GM19043 (cell line): ENCODE measurements around the gene ULK1.

ENCODE experiments used
- ATAC-seq: cut with Tn5 transposase; IDR thresholded peaks from one replicate; pipeline ENCODE4 v1.9.1; 2021; ENCODE audit warnings: low read depth; ENCODE audit not compliant: unreplicated experiment

The ULK1 gene

DNA sequence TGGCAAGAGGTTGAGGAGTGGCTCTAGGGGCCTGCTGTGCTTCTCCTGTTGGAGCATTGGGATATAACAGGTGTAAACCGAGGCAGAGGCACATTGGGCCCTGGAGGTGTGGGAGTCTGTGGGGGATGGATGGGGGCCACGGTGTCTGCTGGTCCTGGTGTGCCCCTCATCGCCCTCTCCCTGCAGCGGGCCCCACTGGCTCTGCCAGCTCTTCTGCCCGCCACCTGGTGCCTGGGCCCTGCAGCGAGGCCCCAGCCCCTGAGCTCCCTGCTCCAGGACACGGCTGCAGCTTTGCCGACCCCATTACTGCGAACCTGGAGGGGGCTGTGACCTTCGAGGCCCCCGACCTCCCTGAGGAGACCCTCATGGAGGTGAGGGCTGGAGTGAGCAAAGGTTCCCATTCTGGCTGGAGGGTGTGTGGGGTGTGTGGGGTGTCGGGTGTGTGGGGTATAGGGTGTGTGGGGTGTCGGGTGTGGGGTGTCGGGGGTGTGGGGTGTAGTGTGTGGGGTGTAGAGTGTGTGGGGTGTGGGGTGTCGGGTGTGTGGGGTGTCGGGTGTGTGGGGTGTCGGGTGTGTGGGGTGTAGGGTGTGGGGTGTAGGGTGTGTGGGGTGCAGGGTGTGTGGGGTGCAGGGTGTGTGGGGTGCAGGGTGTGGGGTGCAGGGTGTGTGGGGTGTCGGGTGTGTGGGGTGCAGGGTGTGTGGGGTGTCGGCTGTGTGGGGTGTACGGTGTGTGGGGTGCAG lies 24.1 kb downstream of the ULK1 start:
- no peak for ATAC-seq

GRCh38 chr12:131919051-131919347 lies 24.6 kb downstream of the ULK1 start:
- ATAC-seq, result no peak

DNA sequence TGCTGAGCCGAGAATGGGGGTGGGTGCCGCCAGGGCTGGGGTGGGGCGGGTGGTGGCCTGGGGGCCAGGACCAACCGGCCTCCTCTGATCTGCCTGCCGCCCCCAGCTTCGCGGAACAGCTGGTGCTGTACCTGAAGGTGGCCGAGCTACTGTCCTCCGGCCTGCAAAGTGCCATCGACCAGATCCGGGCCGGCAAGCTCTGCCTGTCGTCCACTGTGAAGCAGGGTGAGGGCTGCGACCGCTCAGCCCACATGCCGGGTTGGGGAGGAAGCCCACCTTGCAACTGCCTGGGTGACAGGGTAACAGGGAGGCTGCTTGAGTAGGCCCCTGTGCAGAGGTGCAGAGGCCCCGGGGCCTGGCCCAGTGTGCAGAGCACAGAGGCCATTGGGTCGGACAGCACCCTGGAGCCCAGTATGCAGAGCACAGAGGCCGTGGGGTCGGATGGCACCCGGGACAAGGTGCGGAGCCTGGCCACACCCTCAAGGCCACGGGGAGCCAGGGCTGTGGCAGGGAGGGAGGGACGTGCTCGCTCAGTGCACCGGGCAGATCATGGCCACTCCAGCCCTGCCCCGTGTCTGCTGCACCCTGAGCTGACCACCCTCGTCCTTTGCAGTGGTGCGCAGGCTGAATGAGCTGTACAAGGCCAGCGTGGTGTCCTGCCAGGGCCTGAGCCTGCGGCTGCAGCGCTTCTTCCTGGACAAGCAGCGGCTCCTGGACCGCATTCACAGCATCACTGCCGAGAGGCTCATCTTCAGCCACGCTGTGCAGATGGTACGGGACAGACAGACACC lies 25.1 kb downstream of the ULK1 start:
- no peak for ATAC-seq

- ATAC-seq, result no peak
Measured at GRCh38 chr12:131920157-131920508, 25.7 kb downstream of the ULK1 start.

DNA sequence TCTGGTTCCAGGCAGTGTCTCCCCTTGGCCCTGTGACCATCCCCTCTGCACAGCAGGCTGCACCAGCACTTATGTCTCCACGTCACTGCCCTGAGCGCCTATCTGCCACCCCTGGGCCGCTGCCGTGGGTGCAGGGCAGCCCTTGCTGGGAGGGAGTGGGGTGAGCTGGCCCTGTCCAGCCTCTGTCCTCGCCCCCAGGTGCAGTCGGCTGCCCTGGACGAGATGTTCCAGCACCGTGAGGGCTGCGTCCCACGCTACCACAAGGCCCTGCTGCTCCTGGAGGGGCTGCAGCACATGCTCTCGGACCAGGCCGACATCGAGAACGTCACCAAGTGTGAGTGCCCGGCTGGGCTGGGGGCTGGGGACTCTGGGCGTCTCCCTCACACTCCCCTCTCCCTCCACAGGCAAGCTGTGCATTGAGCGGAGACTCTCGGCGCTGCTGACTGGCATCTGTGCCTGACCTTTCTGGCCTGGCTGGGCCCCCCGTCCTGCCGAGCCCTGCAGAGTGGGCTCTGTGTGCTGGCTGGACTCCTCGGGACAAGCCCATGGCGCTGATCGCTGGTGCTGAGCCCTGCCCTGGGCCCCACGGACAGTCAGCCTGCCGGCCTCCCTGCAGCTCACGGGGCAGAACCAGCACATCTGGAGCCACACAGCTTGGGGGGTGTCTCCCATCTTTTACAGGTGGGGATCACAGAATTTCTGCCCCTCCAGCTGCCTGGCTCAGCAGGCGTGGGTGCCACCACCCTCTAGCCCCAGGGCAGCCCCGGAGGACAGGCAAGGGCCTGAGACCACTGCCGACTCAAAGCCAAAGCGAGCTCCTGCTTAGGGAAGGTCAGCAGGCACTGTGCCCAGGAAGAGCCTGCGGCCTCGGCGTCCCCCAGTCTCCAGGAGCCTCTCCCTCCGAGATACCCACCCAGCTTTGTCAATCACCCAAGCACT lies 26.7 kb downstream of the ULK1 start:
- ATAC-seq, result no peak

DNA sequence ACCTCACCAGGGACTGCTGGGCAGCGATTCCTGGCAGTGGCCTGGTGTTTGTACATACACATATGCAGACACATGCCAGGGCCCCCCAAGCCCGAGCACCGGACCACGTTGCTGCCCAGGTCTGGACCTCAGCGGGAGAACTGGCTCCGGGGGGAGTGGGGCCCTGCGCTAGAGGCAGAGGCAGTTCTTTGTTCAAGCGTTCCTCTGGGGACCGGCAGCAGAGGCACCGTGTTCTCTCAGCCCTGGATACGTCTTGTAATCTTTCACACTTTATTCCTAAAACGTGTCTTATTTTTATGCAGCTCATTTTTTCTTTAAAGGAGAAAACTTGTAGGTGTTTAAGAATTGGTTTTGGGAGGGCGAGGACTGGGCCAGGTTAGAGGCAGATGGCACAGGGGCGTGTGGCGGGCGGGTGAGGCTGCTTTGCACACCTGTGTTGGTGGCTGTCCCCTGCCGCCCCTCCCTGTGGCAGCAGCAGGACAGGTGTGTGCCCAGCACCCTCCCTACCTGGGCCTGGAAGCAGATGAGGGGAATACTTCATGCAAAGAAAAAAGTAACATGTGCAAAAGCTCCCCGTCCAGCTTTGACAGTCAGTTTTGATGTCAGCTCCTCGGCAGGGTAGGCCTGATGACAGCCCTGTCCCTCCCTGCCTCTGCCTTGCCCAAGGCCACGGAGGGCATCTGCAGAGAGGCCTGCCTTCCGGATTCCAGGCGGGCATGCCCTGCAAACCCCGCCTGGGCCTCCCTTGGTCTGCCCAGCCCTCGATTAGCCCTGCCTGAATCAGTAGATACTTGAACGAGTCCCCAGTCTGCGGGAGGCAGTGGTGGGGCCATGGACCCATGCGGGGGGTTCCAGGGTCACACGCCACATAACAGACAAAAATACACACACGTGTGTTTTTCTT lies 27.7 kb downstream of the ULK1 start:
- ATAC-seq, result no peak

DNA sequence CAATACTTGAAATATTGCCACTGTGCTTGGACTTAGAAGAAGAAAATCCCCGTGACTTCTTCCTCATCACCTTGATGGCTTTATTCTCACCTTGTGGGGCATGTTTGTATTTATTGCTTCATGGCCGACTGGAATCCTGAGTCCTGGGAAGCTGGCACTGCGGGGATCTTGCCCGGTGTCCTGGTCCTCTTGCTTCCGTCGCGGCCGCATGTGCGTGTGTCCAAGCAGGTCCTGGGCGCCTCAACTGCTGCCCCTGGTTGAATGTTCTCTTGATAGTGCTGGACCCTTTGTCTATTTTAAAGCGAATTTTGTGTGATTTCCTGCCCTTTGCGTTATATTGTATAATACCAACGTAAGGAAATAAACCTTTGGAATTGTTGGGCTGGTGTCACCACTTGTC lies 28.4 kb downstream of the ULK1 start:
- ATAC-seq, result no peak

GRCh38 chr12:131923260-131923659 lies 28.8 kb downstream of the ULK1 start:
- ATAC-seq, result peak; percentile 77

- no peak for ATAC-seq
Measured at GRCh38 chr12:131927110-131928079, 33.0 kb downstream of the ULK1 start.

GRCh38 chr12:131928080-131928710 lies 33.8 kb downstream of the ULK1 start:
- no peak for ATAC-seq

- peak; percentile 56 for ATAC-seq
Measured at GRCh38 chr12:131928711-131929580, 34.5 kb downstream of the ULK1 start, which contains the start of gene PUS1. TSS of gene PUS1 (plus strand) at chr12:131929276. CDS start at chr12:131929723, 447 bp downstream.

DNA sequence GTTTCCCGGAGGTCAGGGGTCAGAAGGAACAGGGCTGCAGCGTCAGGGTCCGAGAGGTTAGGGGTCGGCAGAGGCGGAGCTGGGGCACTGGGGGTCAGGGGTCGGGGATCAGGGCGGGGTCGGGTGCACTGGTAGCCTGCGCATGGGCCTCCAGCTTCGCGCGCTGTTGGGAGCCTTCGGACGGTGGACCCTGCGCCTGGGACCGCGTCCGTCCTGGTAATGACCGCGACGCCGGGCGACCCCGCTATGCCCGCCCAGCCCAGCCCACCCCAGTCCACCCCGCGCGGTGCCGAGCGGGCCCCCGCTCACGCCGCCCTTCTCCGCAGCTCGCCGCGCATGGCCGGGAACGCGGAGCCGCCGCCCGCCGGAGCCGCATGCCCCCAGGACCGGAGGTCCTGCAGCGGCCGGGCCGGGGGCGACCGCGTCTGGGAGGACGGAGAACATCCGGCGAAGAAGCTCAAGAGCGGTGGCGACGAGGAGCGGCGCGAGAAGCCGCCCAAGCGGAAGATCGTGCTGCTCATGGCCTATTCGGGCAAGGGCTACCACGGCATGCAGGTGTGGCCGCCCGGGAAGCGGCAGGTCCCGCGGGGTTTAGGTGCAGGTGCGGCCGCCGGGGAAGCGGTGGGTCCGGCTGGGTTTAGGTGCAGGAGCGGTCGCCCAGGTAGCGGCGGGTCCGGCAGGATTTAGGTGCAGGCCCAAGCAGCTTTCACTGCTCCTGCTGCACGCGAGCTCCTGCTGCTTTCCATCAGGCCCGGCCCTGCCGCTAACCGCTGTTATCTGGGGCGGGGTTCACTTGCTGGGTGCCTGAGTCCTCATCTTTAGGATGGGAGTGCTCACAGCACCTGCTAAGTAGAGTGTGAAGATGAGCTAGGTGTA lies 35.4 kb downstream of the ULK1 start:
- no peak for ATAC-seq

- ATAC-seq, result no peak
Measured at GRCh38 chr12:131930510-131930909, 36.1 kb downstream of the ULK1 start.

GRCh38 chr12:131933387-131933786 lies 39.0 kb downstream of the ULK1 start:
- ATAC-seq, result no peak

DNA sequence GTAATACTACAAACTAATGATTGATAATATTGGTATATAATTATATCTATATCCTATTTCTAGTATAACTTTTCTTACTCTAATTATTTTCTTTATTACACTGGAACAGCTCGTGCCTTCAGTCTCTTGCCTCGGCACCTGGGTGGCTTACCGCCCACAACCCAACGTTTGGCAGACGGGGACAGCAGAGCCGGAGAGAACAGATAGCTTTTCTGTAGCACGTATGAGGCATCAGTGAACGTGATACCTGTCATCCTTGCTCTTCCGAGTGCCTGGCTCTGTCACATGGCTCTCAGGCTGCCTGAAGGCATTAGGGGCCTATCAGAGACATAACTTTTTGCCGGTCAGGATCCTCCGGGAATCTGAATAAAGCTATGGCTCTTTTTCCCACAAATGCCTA lies 40.1 kb downstream of the ULK1 start:
- no peak for ATAC-seq

GRCh38 chr12:131938082-131938481 lies 43.7 kb downstream of the ULK1 start:
- ATAC-seq, result no peak

DNA sequence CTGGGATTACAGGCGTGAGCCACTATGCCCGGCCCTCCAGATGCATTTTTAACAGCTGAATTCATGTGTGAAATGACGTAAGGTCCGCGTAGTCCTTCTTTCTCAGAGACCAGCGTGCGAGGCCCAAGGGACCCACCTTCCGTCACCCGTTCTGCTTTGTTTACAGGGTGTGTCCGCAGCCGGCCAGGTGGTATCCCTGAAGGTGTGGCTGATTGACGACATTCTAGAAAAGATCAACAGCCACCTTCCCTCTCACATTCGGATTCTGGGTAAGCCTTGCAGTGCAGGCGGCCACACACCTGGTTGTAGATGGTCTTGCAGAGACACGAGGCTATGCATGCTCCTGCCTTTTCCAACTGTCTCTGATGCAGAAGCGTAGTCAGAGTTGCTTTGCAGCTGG lies 44.6 kb downstream of the ULK1 start:
- ATAC-seq, result no peak
